Anterior cingulate cortex (tissue), 58 donors: ENCODE measurements around the gene CCNL1.
A peak's percentile ranks its signal among the peaks of the same experiment; 100 is the strongest.
"Not testable (repeated sequence)": the region's sequence is repeated elsewhere in the genome, so short reads cannot be mapped to it uniquely, and the experiment has no call there.

Experiments
- DNase-seq, 58 donors: peaks; one replicate each; lab custom pipeline; 2025; lab: John Stamatoyannopoulos, UW

Gene CCNL1

DNA sequence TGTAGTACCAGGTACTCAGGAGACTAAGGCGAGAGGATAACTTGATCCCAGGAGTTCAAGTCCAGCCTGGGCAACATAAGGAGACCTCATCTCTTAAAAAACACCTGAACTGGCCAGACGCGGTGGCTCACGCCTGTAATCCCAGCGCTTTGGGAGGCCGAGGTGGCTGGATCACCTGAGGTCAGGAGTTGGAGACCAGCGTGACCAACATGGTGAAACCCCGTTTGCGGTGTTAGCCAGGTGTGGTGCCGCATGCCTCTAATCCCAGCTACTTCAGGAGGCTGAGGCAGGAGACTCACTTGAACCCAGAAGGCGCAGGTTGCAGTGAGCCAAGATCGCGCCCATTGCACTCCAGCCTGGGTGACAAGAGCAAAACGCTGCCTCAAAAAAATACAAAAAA, 13.4 kb upstream of the CCNL1 start:
- not testable (repeated sequence) for DNase-seq

DNA sequence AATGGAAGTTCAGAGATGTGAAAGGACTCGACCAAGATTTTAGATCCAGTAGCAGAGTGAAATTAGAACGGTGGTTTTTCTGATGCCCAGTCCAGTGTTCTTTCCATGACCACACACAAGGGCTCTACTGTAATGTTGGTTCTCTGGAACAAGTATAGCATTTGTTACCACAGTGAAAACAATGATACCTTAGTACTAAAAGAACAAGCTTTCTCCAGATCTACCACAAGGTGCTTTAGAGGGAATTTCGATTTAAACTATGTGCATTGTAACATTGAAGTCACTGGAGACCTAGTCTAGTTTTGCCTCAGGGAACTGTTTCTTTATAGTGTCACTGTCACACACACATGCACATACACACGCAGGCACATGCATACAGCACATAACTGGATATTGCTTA, 12.8 kb upstream of the CCNL1 start:
- DNase-seq = no peak

DNA sequence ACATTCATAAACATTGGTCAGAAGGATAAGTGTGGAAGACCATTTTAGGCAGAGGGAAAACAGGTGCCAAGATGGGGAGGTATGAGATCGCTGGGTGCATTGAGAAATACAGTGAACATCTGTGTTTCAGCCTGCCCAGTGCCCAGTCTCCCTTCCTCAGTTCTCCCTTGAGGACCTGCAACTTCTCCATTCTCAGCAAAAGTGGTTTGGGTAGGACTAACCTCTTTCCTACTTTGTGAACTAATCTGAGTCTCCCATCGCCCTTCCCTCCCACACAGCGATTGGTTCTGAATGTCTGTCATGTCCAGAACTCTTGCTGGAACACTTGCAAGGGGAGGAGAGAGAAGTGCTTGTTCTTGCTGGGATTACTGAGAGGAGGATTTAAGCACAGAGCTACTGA, 10.9 kb upstream of the CCNL1 start:
- DNase-seq = peak in 3 of 58 donors; percentile 2 to 5 (median 3)

DNA sequence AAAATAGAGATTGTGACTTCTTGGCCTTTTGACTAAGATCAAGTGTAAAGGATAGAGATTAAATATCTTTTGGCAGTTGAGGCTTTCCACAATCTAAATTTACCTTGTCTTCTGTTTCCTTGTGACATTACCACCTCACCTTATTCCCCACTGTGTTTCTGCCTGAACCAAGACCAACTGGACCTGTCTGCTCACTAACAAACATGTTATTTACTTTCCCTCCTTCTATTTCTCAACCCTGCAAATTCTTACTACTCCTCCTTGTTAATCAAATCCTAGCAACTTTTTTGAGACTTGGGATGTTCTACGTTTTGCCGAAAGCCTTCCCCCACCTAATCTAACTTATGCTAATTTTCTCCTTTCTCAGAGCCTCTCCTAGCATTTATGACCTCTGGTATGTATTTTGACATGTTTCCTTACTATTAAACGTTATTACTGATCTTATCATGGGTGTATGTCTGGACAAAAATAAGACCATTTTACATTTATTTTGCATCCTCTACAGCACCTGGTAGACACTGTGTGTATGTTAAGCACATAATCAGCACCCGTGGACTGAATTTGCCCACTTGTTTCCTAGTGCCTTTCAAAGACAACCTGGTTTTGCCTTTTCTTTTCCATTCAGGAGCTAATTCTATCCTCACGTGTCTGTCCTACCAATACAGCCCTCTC, 7.6 kb upstream of the CCNL1 start:
- DNase-seq = no peak

DNA sequence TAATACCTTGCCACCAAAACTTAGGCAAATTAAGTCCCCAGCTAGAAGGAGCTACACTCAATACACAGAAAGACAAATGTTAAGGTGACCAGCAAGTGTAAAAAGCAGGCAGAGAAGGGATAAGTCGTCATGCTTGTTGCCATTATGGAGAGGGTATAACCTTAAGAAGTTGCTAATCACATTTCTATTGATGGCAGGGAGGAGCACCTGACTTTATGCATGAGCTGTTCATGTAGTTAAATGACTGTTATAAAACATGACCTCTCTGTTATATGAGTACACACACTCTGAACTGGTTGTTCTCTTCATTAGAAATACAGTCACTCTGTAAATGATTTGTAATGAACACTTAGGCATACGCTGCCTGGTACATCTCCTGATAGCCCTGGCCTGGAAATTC, 6.6 kb upstream of the CCNL1 start:
- no peak for DNase-seq

DNA sequence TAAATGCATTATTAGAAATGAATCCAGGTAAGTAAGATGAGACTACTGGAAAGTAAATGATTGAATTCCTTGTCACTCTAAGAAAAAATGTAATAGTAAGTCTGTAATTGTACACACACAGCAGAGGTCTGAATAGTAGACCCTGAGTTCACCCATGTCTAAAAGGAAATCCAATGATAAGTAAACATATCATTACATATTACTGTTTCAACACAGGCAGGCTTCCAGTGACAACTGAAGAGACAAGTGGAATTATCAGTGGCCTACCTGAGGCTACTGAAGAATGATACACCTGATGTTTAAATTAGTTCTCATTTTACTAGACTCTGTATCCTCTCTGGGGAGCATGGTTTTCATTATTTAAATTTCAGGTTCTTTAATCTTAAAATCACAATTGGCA, 6.2 kb upstream of the CCNL1 start:
- no peak for DNase-seq

DNA sequence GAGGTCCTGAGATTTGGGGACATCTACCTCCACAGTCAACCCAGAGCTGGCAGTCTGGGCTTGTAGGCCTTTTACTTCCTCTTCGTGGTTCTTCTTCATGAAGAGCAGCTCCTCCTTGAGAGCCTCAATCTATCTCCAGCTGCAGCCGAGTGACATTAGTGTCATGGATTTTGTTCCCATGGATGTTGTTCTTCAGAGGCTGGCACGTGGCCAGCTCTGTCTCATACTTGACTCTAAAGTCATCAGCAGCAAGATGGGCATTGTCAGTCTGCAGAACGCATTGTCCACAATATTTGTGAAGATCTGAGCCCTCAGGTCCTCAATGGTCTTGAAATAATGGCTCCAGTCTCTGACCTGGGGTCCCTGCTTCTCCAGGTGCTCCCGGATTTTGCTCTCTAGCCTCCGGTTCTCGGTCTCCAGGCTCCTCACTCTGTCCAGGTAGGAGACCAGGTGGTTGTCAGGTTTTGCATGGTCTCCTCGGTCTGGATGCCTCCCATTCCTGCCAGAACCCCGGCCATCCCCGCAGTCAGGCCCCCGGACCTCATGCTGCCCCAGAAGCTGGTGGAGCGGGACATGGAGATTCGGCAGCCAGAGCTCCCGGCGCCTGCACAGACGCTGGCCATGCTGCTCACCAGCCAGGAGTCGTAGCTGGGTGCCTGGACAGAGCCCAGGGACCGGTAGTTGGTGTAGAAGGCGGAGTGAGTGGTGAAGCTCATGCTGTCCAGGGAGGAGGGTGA, 3.4 kb upstream of the CCNL1 start:
- peak in 1 of 58 donors; percentile 16 for DNase-seq

DNA sequence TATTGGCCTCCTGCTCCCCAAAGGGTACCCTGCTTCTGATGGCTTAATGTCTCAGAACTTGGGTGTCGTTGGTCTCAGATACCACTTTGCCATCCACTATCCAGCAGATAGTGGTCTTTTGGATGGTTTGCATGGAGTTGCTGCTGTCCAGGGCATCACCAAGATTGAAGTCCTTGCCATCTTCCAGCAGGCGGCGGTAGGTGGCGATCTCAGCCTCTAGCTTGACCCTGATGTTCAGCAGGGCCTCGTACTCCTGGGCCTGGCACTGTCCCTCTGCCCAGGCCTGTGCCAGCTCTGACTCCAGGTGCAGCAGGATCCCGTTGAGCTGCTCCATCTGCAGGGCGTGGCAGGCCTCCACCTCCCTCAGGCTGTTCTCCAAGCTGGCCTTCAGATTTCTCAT, 2.7 kb upstream of the CCNL1 start:
- not testable (repeated sequence) for DNase-seq

DNA sequence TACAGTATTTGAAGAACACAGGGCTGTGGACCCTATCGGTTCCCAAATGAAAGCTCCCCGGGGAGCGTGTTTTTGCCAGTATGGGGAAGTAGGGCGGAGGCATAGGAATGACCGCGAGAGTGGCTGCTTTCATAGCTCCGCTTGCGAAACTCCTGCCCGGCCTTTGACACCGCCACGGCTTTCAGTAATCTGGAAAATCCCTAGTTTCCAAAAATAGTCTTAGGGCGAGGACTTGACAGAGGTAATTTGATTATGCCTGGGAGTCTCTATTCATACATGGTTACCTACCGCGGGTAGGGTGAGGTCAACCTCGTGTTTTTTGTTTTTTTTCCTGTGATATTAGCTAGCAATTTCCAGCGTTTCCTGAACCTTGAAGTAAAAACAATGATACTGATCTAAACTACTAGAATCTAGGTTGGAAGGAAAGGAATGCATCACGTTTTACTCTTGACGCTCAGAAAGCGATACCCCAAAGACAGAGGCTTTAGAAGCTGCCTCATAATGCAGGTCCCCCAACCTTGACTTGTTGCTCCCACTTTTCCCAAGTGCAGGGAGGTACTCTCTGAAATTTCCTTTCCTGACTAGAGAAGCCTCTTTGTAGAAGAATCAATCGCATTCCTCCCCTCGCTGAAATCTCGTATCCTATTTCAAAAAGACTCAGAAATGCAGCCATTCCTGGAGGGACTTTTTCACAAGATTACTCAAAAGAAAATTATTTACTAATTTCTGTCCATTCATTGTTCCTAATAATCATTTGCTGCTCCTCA, 894 bp upstream of the CCNL1 start:
- DNase-seq = peak in 22 of 58 donors; percentile 42 to 81 (median 64)

DNA sequence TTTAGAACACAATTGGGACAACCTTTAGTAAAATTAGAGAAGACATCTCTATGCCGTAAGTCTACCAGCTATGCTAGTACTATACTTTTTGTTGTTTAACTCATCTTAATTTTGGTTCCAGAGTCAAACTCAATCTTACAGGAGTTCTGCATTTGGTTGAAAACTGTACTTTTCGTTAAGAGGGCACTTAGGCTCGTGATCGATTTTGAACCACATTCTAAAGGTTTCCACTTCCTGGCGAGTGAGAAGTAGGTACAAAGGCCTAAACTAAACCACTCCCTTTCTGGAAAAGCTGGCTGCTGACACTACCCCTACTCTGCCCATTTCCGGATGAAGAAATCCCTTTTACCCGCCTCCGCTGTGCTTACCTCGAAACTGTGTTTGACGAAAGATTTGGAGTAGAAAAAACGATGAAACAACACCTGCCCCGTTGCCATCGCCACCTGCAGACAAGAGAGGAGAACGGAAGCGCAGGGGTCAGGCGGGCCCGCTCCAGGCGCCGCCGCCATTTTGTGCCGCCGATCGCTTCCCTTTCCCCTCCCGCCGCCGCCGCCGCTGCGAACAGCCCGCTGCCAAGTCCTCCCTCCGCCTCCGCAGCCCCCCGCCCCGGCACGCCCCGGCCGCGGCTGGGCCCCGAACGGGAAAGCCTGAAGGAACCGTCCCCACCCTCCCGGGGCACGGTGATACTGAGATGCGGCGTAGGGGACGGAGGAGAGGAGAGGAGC, 748 bp downstream of the CCNL1 start:
- peak in 28 of 58 donors; percentile 23 to 71 (median 52) for DNase-seq

DNA sequence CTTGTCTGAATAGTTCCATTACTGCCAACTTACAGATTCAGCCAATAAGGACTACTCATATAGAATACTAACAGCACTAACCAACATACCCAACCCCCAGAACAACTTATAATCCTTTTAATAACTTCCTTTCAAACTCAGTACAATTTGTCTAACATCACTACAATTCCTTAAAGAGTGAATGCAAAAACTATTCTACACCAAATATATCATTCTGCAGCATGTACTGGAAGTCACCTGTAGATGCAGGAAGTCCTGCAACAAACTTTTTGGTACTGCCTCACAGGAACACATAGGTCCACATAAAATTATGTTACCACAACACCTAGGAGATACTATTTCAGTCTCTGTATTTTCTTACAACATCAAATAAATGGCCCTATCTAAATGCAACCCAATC, 2.1 kb downstream of the CCNL1 start:
- no peak for DNase-seq

DNA sequence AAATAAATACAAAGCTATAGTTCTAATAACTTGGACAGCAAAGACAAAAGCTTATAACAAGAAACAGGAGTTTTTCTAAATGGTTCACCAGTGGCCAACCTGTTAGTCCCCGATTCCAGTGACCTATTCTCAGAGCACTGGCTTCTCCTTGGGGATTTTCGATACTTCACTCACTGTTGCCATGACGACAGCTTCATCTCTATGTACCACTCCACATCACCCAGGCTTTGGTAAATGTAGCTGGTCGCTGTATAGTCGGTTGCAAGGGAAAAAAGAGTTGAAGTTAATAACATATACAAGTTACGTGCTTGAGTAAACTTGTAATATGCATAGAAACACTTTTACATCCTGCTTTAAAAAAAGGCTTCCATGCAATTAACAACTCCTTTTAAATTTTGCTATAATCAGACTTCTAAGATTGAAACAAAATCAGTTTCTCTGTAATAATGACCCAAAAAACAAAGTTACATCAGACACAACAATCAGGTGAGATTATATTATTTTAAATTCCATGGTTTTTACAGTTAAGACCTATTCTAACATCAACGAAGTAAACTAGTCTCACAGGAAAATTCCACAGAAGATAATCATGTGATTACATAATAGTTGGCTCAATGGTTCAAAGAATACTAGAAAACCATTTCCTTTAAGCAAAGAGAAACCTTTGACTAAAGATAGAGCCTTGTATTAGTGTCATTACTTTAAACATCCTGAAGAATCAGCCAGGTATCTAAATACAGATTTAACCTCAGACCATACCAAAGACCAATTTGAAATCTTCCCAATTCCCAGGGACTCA, 2.9 kb downstream of the CCNL1 start:
- DNase-seq = no peak

DNA sequence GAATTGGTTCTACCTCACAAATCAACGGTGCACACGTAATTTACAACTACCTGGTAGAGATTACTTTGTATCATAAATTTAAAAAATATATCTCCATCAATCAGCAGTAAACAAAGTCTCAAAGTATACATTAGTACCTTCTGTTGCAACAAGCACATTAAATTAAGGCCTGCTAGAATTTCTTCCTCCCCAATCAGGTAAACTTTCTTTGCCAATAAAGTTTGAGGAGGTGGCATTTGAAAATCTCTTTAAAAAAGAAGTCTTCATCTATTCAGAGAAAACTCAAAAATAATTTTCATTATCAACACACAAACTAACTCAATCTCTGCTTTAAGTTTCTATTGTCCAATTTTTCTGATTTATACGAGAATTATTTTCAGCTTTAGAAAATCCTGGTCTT, 4.4 kb downstream of the CCNL1 start:
- DNase-seq = no peak

DNA sequence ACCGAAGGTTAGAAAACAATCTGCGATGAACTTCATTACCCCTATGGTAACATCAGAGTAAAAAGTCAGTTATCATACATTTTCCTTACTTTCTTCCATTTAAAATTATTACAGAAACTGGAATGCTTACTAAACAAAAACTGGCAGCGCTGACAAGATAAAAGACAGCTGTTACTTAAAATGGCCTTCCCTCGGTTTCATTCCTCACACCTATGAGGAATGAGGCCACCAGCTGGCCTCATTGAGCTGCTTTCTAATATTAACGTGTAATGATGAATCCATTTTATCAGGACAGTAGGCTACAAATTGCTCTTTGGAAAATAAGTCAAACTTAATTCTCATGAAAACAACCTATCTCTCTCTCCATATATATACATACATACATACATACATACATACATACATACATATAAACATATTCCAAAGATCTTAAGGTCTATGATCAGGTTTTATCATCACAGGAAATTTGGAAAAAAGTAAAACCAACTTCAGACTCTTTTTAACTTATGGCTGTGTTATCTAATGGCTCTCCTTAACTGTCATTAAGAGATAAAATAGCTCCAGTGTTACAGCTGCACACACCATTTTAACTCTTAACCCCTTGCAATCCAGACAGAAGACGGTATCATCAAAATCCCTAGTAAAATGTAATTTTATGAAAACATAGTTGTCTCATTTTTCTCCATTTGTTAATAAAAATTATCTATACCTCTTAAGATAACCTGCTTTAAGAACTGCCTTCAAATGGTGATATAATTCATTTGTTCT, 5.2 kb downstream of the CCNL1 start:
- no peak for DNase-seq

DNA sequence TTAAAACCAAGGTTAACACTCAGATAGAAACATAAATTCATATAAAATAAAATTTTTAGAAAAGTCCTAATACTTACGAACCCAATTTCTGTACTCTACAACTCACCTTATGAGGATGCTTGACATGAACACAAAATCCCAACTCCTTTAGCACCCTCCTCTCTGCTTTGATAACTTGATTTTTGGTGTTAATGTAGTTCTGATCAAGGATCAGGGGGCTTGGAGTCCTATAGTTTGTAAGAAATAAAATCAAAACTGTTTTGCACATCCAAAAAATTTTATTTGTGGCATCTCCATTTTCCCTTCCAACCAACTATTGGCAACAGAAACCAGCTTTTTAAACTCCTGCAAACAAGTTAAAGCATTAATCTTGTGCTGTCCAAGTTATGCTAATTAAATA, 7.0 kb downstream of the CCNL1 start:
- DNase-seq = no peak

DNA sequence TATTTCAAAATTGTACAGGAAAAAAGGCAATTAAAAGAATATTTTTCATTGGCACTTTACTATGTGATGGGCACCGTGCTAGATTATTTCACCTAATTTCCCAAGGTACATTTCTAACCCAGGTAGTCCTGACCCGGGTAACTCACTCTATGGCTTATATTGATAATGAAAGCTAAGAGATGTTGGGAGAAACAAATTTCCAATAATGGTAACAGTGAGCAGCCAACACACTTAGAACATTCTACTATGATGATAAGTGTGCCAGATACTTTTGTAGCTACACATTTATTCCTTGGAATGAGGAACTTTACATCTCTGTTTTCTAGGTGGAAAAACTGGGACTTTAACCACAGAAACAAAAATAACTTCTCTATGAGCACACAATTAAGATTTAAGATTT, 7.5 kb downstream of the CCNL1 start:
- no peak for DNase-seq

DNA sequence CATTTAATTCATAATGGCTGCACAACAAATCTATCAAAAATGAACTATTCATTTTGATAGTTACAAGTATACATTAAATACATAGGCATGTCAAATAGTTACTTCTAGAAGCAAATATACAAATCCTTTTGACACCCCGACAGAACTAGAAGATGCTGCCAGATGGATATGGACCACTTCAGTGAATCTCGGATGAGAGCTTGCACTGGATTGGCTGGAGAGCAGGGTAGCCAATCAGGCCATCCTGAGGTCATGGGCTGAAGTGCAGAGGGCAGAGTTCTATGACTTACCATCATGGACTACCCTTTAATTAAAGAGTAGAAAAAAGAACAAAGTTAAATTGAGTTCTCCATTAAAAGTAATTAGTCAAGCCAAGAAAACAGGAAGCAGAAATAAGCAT, 8.3 kb downstream of the CCNL1 start:
- DNase-seq = no peak

DNA sequence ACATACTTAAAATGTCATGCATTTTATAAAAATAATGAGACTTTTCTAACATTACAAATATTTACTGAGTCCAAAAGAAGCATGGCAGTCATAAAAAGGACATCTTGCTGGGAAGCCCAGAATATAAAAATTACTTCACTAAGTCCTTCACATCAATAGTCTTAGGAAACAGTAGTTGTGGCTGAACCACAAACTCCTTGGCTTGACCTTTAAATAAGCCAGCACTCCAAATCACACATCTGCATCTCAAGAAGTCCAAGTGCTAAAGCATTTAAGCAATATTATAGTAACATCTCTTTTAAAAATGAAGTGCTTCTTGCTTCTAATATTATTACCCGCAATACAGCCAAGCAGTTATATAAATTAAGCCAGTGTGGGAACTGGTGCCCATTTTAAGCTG, 8.8 kb downstream of the CCNL1 start:
- no peak for DNase-seq

DNA sequence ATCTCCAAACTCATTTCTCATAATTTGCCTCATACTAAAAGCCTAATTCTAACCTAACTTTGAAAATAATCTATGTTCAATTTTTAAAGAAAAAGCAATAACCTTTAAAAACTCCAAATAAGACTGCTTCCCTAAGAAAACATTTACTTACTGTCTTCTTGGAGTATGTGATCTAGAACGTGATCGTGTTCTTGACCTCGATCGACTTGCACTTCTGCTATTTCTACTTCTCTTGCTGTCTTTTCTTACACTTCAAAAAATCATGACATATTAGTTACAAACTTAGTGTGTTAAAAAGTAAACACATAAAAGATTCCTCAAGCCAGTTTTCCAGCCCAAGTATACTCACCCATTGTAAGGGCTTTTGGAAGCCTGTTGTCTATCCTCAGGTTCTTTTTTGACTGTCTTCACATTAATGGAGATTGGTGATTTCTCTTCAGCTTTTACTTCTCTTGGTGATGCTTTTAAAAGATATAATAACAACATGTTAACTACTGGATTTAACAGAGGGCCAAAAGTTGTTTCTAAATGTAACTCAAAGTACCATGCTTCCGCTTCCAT, 10.7 kb downstream of the CCNL1 start:
- no peak for DNase-seq
